NB4 (cell line): ENCODE measurements around the gene ZNF223.

Experiments used
- DNase-seq: peaks from one replicate; pipeline ENCODE4 v3.0.0; 2010; ENCODE audit warnings: low read depth
- H3K4me3 ChIP-seq: one replicate; pipeline ENCODE4 v1.5.1; 2011; ENCODE audit warnings: mild to moderate bottlenecking, low read depth, low read length, moderate library complexity
- CTCF ChIP-seq: IDR thresholded peaks from one replicate; pipeline ENCODE4 v1.5.1; 2012; ENCODE audit warnings: low read depth, low read length
- MAX ChIP-seq: IDR thresholded peaks from 2 replicates; pipeline ENCODE4 v1.6.1; 2011; ENCODE audit warnings: low read depth, low read length
- MYC ChIP-seq: IDR thresholded peaks from 2 replicates; pipeline ENCODE4 v1.6.1; 2011; ENCODE audit warnings: low read depth, low read length
- POLR2A ChIP-seq: IDR thresholded peaks from 2 replicates; pipeline ENCODE4 v1.6.1; 2011; ENCODE audit warnings: mild to moderate bottlenecking; ENCODE audit not compliant: insufficient read length; ENCODE audit errors: extremely low read depth

ZNF223 gene

GRCh38 chr19:44025217-44025936 lies 26.5 kb upstream of the ZNF223 start, which contains the start of gene ZNF222:
Gene ZNF222, plus strand, starts transcription at chr19:44025379. Its CDS starts 58 bp downstream, at chr19:44025437.
- TF ChIP-seq POLR2A = no peak
- peak within 1 kb of the TSS; percentile 75 for H3K4me3 ChIP-seq
- DNase-seq = peak; percentile 87

- TF ChIP-seq MAX = no peak
- TF ChIP-seq MYC = no peak
- no peak for TF ChIP-seq CTCF
- no peak for TF ChIP-seq POLR2A
- no peak for DNase-seq
- no peak overlapping the region for H3K4me3 ChIP-seq
These were observed 25.2 kb upstream of the ZNF223 start for GRCh38 chr19:44026622-44027021.

GRCh38 chr19:44032001-44032610 lies 19.7 kb upstream of the ZNF223 start:
- no peak overlapping the region for H3K4me3 ChIP-seq
- DNase-seq = no peak
- TF ChIP-seq MYC = no peak
- TF ChIP-seq MAX = no peak
- no peak for TF ChIP-seq POLR2A
- no peak for TF ChIP-seq CTCF

- no peak for DNase-seq
- H3K4me3 ChIP-seq = no peak overlapping the region
These were observed 9.7 kb upstream of the ZNF223 start for GRCh38 chr19:44042147-44042546.

GRCh38 chr19:44050740-44051649 lies 841 bp upstream of the ZNF223 start:
- H3K4me3 ChIP-seq = peak overlapping the region; percentile 82
- no peak for DNase-seq
- TF ChIP-seq CTCF = no peak
- no peak for TF ChIP-seq MYC
- TF ChIP-seq MAX = no peak
- TF ChIP-seq POLR2A = no peak

More at GRCh38 chr19:44042147-44042546, 9.7 kb upstream of the ZNF223 start:
- TF ChIP-seq MAX = no peak
- TF ChIP-seq MYC = no peak
- TF ChIP-seq POLR2A = no peak
- TF ChIP-seq CTCF = no peak

- H3K4me3 ChIP-seq = no peak overlapping the region
- DNase-seq = no peak
- TF ChIP-seq MAX (no peak), CTCF (no peak), POLR2A (no peak), MYC (no peak)
These were observed 4.0 kb downstream of the ZNF223 start for GRCh38 chr19:44055870-44056269.
